Lower lobe of right lung (tissue), 2 donors: ENCODE measurements around the gene TIMM8B. TPM values are rescaled to one million over a fixed set of nuclear protein-coding genes. Genes with fewer than 3 reads are reported as not detected.

Source experiments
- ATAC-seq, 2 donors: fragments of 200-7000 bp; cut with Tn5 transposase; one replicate each; pipeline ENCODE4 v1.9.1; 2020 to 2022; ENCODE audit warnings: mild to moderate bottlenecking in 2 of 2, moderate library complexity in 2 of 2
- DNase-seq: peaks from one replicate; pipeline ENCODE4 v3.0.0-alpha.2; 2020
- H3K27ac ChIP-seq: fragments of 200-600 bp; one replicate; pipeline ENCODE4 v1.8.0; 2022
- H3K27me3 ChIP-seq: fragments of 200-600 bp; one replicate; pipeline ENCODE4 v1.8.0; 2022; ENCODE audit warnings: low read depth
- H3K36me3 ChIP-seq: fragments of 200-600 bp; one replicate; pipeline ENCODE4 v1.8.0; 2022; ENCODE audit warnings: mild to moderate bottlenecking
- H3K4me1 ChIP-seq: fragments of 200-600 bp; one replicate; pipeline ENCODE4 v1.8.0; 2022
- H3K4me3 ChIP-seq: fragments of 200-600 bp; one replicate; pipeline ENCODE4 v1.8.0; 2022; ENCODE audit warnings: mild to moderate bottlenecking
- H3K9me3 ChIP-seq: fragments of 200-600 bp; one replicate; pipeline ENCODE4 v1.8.0; 2022
- intact Hi-C: fragments of 100-400 bp; cut with DNase I; formaldehyde crosslinking; loops from one replicate; pipeline ENCODE4 v1.11.0; 2022
- total RNA-seq: library from RNA; stranded (reverse); fragmentation: NEBNext Ultra II Directional; extraction: Animal tissue kit (Norgen Biotek cat#: 25700); gene quantifications from one replicate; pipeline ENCODE4 v1.2.1, GENCODE V29; 2021
- TF ChIP-seq, protein P1 (sequence below): fragments of 200-600 bp; IDR thresholded peaks from one replicate; pipeline ENCODE4 v1.8.0; 2022; ENCODE audit warnings: antibody characterized with exemption, mild to moderate bottlenecking
- donor health status: DM: no; HTN: yes; CAD: no; lungs with severe emphysema.

The TIMM8B gene
- total RNA-seq, 1 donor from 2014 or later = 35.9 TPM

DNA sequence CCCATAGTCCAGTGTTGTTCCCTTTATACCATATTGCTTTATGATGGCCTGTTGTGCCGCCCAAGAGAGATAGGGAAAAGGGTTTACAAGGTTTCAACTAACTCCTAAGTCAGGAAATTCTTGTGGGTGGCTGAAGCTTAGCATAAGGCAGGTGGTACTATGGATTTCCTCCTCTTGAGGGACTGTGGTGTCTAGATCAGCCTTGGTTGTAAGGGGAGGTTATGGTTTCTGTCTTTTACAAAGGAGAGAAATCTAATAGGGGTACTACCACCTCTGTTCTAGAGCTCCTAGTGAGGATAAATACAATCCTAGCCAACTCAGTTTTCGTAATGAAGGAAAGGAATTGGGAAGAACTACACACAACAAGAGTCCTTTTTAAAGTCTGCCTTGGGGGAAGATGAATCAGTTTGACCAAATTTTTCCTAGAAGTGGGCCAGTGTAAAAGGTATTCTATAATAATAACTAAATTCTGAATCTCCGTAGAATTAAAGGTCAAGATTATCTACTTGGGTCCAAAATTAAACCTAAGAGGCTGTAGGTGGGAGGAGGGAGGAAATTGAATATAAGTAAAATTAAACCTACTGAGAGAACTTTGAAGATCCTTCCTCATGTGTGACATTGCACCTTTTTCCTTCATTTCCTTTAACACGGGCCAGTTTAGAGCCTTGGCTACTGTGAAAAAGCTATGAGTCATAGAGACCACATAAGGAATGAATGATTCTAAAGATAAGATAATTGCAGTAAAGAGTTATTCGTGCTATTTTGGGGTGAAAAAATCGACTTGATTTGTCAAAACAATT lies 44.2 kb downstream of the TIMM8B start:
- Histone ChIP-seq H3K36me3 (peaks cover 86% of the 10 kb centered on the region), H3K27ac (no peak overlapping the region)

DNA sequence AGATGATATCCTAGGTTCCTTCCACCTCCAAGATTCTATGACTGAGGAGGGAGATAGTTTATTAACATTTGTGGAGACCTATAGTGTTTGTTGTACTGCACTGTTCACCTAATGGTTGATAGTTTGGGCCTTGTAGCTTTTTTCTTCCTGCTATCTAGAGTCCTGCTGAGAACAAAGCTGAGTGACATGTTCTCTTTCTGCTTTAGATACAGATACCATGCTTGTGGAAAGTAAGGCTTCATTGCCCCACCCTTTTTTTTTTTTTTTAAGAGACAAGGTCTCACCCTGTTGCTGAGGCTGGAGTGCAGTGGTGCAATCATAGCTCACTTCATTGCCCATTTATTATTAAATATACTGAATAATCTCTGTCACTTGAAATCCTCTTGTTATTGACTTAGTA lies 49.0 kb downstream of the TIMM8B start:
- Histone ChIP-seq H3K4me1 (no peaks in the 10 kb centered on the region), H3K4me3 (no peak overlapping the region), H3K27me3 (no peaks in the 10 kb centered on the region), H3K36me3 (peaks cover 80% of the 10 kb centered on the region), H3K27ac (no peak overlapping the region), H3K9me3 (no peaks in the 10 kb centered on the region)
- DNase-seq = no peak
- intact Hi-C loops = no loop called here
- ATAC-seq = no peak
- TF ChIP-seq, protein P1, sequence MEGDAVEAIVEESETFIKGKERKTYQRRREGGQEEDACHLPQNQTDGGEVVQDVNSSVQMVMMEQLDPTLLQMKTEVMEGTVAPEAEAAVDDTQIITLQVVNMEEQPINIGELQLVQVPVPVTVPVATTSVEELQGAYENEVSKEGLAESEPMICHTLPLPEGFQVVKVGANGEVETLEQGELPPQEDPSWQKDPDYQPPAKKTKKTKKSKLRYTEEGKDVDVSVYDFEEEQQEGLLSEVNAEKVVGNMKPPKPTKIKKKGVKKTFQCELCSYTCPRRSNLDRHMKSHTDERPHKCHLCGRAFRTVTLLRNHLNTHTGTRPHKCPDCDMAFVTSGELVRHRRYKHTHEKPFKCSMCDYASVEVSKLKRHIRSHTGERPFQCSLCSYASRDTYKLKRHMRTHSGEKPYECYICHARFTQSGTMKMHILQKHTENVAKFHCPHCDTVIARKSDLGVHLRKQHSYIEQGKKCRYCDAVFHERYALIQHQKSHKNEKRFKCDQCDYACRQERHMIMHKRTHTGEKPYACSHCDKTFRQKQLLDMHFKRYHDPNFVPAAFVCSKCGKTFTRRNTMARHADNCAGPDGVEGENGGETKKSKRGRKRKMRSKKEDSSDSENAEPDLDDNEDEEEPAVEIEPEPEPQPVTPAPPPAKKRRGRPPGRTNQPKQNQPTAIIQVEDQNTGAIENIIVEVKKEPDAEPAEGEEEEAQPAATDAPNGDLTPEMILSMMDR = no peak

More for the DNA sequence above, 44.2 kb downstream of the TIMM8B start:
- intact Hi-C loops = no loop called here
- Histone ChIP-seq H3K4me1 (no peaks in the 10 kb centered on the region), H3K4me3 (no peak overlapping the region), H3K27me3 (no peaks in the 10 kb centered on the region), H3K9me3 (no peaks in the 10 kb centered on the region)
- ATAC-seq (no peak), DNase-seq (no peak)
- TF ChIP-seq, protein P1 = no peak

Other genes with a start within 250 kb of the TIMM8B start
- 25.5 TPM for gene ALG9, start 215.2 kb downstream of the TIMM8B start, total RNA-seq
- 2.4 TPM for gene FDXACB1, start 207.6 kb downstream of the TIMM8B start, total RNA-seq
- gene CFAP68, start 207.2 kb downstream of the TIMM8B start, total RNA-seq = 16.3 TPM
- gene CRYAB, start 175.0 kb downstream of the TIMM8B start, total RNA-seq = 72.5 TPM
- 6.4 TPM for gene HSPB2, start 174.0 kb downstream of the TIMM8B start, total RNA-seq
- 14.6 TPM for gene C11orf52, start 167.8 kb downstream of the TIMM8B start, total RNA-seq
- gene DIXDC1, start 149.4 kb downstream of the TIMM8B start, total RNA-seq = 13.2 TPM
- gene DLAT, start 61.3 kb downstream of the TIMM8B start, total RNA-seq = 26.1 TPM
- gene PIH1D2, start 12.7 kb downstream of the TIMM8B start, total RNA-seq = 6.4 TPM
- gene NKAPD1, start 12.5 kb downstream of the TIMM8B start, total RNA-seq = 20.6 TPM
- gene SDHD, start 117 bp upstream of the TIMM8B start, total RNA-seq = 91.2 TPM
- 48.7 TPM for gene IL18, start 77.3 kb upstream of the TIMM8B start, total RNA-seq
- gene TEX12, start 80.6 kb upstream of the TIMM8B start, total RNA-seq = not detected
- gene BCO2, start 88.8 kb upstream of the TIMM8B start, total RNA-seq = 8.9 TPM
- 22.8 TPM for gene PTS, start 139.7 kb upstream of the TIMM8B start, total RNA-seq
- gene PLET1, start 174.1 kb upstream of the TIMM8B start, total RNA-seq = not detected